ENCODE results near the gene VPS8.

The VPS8 gene

DNA sequence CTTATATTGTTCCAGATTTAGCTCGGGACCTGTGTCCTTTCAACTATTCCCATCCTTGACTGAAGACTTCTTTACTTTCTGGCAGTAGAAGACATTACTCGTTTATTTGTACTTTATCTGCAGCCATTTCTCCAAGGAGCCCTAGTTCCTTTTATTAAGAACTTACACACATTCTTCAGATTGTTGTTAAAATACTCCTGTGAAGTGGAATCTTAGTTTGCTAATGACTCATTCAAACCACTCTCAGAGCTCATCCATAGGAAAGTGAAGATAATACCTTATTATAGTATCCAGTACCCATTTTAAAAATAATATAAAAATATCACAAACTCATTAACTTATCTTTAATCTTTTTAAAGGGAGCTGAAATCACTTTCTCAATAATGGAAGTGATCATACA is 277.4 kb downstream of the VPS8 start:
- no peak overlapping the region for H2AFZ ChIP-seq (ENCODE audit: low read length)

DNA sequence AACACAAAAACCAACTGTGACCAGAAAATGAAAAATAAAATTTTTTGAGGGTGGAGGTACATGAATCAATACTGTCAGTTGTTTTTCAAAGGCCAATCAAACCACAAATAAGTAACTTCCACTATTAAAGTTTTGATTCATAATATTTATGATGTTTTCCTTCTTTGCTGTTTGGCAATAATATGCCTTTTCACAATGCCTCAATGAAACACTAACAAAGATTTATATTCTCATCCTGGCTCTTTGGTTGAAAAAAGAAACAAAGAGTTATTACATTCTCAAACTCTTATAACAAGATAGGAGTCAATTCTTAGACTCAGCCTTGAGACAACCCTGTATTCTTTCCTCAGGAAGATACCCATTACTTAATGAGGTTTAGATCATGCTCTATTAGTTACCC is 277.8 kb downstream of the VPS8 start:
- no peak overlapping the region for H3K27ac ChIP-seq (ENCODE audit: low read depth, low read length, poor library complexity, severe bottlenecking)
- no peak overlapping the region for H3K9ac ChIP-seq (ENCODE audit: low read length)
- TF ChIP-seq CTCF (IDR thresholded peaks at IDR 0.05; ENCODE audit: low read length), result no peak
- no peak for TF ChIP-seq EZH2 (IDR thresholded peaks at IDR 0.05; ENCODE audit: borderline replicate concordance, low read length)
- H3F3A ChIP-seq (ENCODE audit: insufficient read depth, low read length), result no peaks in the 10 kb centered on the region
- no peak overlapping the region for H3K4me2 ChIP-seq (ENCODE audit: low read length)
- H3K79me2 ChIP-seq (ENCODE audit: insufficient read depth, low read length), result no peaks in the 10 kb centered on the region
- H3K36me3 ChIP-seq (ENCODE audit: insufficient read depth, low read length), result no peaks in the 10 kb centered on the region
- H3K27me3 ChIP-seq (ENCODE audit: insufficient read depth, low read length), result no peaks in the 10 kb centered on the region
- no peak overlapping the region for H2AFZ ChIP-seq (ENCODE audit: low read length)
- H3K4me1 ChIP-seq (ENCODE audit: insufficient read depth, low read length, severe bottlenecking), result no peaks in the 10 kb centered on the region
- no peak overlapping the region for H3K4me3 ChIP-seq (ENCODE audit: low read depth, low read length, poor library complexity, severe bottlenecking)
- H4K20me1 ChIP-seq (ENCODE audit: insufficient read depth, low read length), result no peaks in the 10 kb centered on the region
- no peaks in the 10 kb centered on the region for H3K9me2 ChIP-seq (ENCODE audit: low read depth, low read length)
- H3K9me3 ChIP-seq (ENCODE audit: low read length), result no peaks in the 10 kb centered on the region

More for the DNA sequence above, 277.4 kb downstream of the VPS8 start:
- Histone ChIP-seq H3K36me3 (ENCODE audit: insufficient read depth, low read length) (no peaks in the 10 kb centered on the region), H3K4me3 (ENCODE audit: low read depth, low read length, poor library complexity, severe bottlenecking) (no peak overlapping the region), H3K79me2 (ENCODE audit: insufficient read depth, low read length) (no peaks in the 10 kb centered on the region), H3K9me2 (ENCODE audit: low read depth, low read length) (no peaks in the 10 kb centered on the region), H4K20me1 (ENCODE audit: insufficient read depth, low read length) (no peaks in the 10 kb centered on the region), H3K4me2 (ENCODE audit: low read length) (no peak overlapping the region), H3K9ac (ENCODE audit: low read length) (no peak overlapping the region), H3K27ac (ENCODE audit: low read depth, low read length, poor library complexity, severe bottlenecking) (no peak overlapping the region), H3F3A (ENCODE audit: insufficient read depth, low read length) (no peaks in the 10 kb centered on the region), H3K4me1 (ENCODE audit: insufficient read depth, low read length, severe bottlenecking) (no peaks in the 10 kb centered on the region), H3K27me3 (ENCODE audit: insufficient read depth, low read length) (no peaks in the 10 kb centered on the region), H3K9me3 (ENCODE audit: low read length) (no peaks in the 10 kb centered on the region)
- TF ChIP-seq CTCF (IDR thresholded peaks at IDR 0.05; ENCODE audit: low read length), result no peak
- TF ChIP-seq EZH2 (IDR thresholded peaks at IDR 0.05; ENCODE audit: borderline replicate concordance, low read length), result no peak

DNA sequence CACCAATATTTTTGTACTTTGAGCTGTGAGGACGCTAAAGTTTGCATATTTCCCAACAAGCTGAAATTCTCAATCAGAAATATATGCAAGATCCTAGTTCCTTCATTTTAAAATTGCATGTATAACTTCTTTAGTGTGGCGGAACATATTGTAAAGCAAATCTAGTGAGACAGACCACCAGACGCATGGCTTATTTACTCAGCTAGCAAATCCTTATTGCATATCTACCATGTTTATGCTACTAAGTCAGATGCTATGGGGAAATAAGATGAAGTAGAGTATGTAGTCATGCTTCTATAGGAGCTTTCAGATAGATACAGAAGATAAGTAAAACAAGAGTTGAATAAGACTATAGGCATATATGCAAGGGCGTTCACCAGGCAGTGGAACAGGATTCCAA is 278.8 kb downstream of the VPS8 start:
- no peaks in the 10 kb centered on the region for H3K9me2 ChIP-seq (ENCODE audit: low read depth, low read length)
- no peaks in the 10 kb centered on the region for H3K4me1 ChIP-seq (ENCODE audit: insufficient read depth, low read length, severe bottlenecking)
- H3F3A ChIP-seq (ENCODE audit: insufficient read depth, low read length), result no peaks in the 10 kb centered on the region
- no peak overlapping the region for H3K9ac ChIP-seq (ENCODE audit: low read length)
- no peaks in the 10 kb centered on the region for H4K20me1 ChIP-seq (ENCODE audit: insufficient read depth, low read length)
- no peaks in the 10 kb centered on the region for H3K27me3 ChIP-seq (ENCODE audit: insufficient read depth, low read length)
- no peak overlapping the region for H3K4me2 ChIP-seq (ENCODE audit: low read length)
- H3K9me3 ChIP-seq (ENCODE audit: low read length), result no peaks in the 10 kb centered on the region
- no peaks in the 10 kb centered on the region for H3K79me2 ChIP-seq (ENCODE audit: insufficient read depth, low read length)
- no peak overlapping the region for H2AFZ ChIP-seq (ENCODE audit: low read length)
- H3K36me3 ChIP-seq (ENCODE audit: insufficient read depth, low read length), result no peaks in the 10 kb centered on the region
- H3K27ac ChIP-seq (ENCODE audit: low read depth, low read length, poor library complexity, severe bottlenecking), result no peak overlapping the region
- TF ChIP-seq EZH2 (IDR thresholded peaks at IDR 0.05; ENCODE audit: borderline replicate concordance, low read length) (no peak), CTCF (IDR thresholded peaks at IDR 0.05; ENCODE audit: low read length) (no peak)
- H3K4me3 ChIP-seq (ENCODE audit: low read depth, low read length, poor library complexity, severe bottlenecking), result no peak overlapping the region

Measured in OCI-LY1 (cell line).